Measurements from ENCODE around the gene RBBP6.

- TF ChIP-seq, protein P1, sequence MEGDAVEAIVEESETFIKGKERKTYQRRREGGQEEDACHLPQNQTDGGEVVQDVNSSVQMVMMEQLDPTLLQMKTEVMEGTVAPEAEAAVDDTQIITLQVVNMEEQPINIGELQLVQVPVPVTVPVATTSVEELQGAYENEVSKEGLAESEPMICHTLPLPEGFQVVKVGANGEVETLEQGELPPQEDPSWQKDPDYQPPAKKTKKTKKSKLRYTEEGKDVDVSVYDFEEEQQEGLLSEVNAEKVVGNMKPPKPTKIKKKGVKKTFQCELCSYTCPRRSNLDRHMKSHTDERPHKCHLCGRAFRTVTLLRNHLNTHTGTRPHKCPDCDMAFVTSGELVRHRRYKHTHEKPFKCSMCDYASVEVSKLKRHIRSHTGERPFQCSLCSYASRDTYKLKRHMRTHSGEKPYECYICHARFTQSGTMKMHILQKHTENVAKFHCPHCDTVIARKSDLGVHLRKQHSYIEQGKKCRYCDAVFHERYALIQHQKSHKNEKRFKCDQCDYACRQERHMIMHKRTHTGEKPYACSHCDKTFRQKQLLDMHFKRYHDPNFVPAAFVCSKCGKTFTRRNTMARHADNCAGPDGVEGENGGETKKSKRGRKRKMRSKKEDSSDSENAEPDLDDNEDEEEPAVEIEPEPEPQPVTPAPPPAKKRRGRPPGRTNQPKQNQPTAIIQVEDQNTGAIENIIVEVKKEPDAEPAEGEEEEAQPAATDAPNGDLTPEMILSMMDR (IDR thresholded peaks at IDR 0.05), result no peak
- TF ChIP-seq POLR2A (IDR thresholded peaks at IDR 0.05), result no peak
Measured at GRCh38 chr16:24572069-24572468, 32.7 kb downstream of the RBBP6 start.
